Fibroblast of skin of abdomen (primary cell): ENCODE results near the gene SMTNL2.
A peak's percentile ranks its signal among the peaks of the same experiment; 100 is the strongest.
"Not testable (repeated sequence)": the region's sequence is repeated elsewhere in the genome, so short reads cannot be mapped to it uniquely, and the experiment has no call there.

Source experiments
- DNase-seq: peaks from one replicate; pipeline ENCODE4 v3.0.0-alpha.2; 2013

The SMTNL2 gene

DNA sequence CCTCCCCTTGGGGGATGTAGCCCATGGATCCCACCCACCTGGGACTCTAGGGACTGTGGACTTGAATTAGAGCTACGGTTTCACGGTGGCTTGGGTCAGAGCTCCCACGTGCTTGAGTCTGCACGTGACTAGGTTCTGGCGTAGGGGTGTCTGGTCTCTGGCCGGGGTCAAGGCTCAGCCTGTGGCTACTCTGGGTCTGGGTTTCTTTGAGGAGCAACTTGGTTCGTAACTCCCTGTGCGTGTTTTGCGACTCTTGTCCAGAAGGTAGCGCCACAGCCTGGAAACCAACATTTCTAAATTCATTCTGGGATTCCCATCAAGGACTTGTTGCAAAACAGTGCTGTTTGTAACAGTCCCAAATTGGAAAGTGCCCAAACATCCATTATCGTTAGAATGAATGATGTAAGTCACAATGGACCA is 23.5 kb upstream of the SMTNL2 start:
- no peak for DNase-seq

DNA sequence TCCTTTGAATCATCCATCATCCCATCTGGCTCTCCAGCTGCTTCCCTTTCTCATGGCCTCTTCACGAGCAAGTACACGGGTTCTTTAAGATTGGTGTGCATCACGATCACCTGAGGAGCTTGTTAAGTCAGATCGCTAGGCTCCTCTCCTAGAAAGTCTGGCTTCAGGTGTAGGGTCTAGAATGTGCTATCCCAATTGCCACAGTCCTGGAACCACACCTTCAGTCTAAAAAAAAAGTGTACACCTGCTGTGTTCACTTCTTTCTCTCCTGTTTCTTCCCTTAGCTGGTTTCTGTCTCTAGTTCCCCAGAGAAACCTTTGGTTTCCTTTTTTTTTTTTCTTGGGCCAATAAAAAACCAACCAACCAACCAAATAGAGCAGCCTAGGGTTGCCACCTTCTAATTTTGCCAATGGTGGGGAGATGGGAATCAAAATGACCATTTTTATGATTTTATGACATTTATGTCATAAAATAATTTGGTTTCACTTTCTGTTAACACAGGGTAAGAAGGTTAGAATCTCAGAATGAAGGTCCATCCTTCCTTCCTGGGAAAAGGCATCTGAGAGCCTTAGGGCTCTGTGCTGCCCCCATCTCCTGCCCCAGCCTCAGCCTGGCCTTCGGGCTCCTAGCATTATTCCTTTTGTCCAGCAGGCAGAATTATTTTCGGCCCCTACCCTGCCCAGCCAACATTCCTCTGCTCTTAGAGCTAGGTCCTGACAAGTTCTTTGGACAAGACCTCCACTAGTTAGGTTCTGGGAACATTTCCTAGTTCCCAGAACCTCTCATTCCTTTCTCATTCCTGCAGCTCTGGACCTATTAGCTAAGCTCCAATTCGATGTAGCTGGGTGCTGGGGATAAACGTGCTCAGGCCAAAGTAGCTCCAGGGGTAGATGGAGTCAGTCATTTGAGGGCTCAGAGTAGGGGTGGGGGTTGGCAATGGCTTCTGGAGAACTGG is 22.0 kb upstream of the SMTNL2 start:
- DNase-seq = no peak

DNA sequence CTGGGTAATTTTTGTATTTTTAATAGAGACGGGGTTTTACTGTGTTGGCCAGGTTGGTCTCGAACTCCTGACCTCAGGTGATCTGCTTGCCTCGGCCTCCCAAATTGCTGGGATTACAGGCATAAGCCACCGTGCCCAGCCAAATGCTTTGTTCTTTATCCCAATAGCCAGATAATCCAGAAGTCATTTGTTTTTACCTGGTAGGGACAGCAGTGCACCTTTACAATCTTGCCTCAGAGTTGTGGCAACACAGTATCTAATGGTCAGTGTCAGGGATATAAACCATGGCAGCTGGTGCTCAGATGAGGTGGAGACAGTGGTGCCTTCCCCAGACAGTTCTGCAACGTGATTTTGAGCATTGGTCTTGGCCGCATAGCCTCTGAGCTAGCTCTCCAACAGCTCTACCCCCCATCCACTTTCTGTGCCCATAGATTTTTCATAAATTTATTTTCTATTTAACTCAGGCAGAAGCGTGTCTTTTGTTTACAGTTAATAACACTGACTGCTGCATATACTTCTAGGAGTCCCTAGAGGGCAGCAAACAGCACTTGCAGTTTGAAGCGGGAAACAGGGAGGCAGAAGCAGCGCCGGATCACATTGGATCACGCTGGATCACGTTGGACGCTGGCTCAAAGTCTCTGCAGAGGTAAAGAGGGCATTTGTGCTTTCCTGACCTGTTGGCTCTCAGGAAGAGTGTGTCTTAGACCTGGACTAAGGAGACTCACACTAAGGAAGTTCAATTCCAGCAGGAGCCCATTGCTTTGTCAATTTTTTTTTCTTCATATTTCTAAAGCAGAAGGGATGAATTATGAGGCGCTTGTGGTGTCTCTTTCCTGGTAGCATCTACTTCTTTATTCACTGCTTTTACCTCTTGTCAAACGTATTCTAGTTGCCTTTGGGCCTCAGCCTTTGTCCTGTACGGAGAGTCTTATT is 18.9 kb upstream of the SMTNL2 start:
- DNase-seq = peak; percentile 68

DNA sequence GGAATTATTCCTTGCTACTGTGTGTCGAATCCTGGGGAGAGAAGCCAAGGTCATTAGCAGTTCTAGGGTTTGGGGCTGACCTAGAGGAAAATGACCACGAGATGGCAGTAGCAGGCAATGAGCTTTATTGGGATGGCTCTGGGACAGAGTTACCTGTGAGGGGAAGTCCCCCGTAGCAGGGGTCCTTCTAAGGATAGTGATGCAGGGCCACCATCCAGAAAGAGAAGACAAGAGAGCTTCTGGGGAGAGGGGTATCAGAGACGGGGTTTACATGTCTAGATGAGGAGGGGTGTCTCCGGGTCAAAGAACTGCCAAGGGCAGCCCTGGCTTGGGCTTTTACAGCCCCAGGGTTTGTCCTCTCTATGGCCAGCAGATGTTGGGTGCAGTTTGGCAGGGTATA is 17.5 kb upstream of the SMTNL2 start:
- DNase-seq = peak; percentile 39

DNA sequence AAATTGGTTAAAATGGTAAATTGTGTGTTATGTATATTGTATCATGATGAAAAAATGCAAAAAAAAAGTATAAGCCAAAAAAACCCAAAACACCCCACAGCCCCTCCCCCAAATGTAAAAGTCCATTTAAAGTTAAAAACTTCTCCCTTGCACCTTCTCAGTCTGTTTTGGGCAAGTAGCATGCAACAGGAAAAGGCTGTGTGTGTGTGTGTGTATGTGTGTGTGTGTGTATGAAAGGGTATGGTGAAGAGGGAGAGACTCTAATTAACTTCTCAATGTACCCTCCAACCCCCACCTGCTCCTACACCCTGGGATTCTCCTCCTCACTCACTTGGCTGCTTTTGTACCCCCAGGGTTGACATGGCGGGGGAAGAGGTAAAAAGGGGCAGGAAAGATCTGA is 14.7 kb upstream of the SMTNL2 start:
- no peak for DNase-seq

DNA sequence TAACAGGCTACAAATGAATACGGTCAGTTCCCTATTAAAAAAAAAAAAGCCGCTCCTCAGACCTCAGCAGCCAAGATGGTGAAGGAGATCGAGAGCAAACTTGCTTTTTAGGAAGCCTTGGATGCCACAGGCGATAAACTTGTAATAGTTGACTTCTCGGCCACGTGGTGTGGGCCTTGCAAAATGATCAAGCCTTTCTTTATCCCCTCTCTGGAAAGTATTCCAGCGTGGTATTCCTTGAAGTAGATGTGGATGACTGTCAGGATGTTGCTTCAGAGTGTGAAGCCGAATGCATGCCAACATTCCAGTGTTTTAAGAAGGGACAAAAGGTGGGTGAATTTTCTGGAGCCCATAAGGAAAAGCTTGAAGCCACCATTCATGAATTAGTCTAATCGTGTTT is 12.2 kb upstream of the SMTNL2 start:
- no peak for DNase-seq

DNA sequence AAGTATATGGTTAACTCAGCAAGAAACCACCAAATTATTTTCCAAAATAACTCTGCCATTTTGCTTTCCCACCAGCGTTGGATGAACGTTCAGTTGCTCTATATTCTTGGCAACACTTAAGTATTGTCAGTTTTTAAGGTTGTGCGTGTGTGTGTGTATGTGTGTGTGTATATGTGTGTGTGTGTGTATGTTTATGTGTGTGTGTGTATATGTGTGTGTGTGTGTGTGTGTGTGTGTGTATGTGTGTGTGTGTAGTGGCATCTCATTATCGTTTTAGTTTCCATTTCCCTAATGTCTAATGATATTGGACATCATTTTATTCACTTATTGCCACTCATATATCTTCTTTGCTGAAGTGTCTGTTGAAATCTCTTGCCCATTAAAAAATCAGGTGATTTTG is 11.2 kb upstream of the SMTNL2 start:
- DNase-seq = no peak

DNA sequence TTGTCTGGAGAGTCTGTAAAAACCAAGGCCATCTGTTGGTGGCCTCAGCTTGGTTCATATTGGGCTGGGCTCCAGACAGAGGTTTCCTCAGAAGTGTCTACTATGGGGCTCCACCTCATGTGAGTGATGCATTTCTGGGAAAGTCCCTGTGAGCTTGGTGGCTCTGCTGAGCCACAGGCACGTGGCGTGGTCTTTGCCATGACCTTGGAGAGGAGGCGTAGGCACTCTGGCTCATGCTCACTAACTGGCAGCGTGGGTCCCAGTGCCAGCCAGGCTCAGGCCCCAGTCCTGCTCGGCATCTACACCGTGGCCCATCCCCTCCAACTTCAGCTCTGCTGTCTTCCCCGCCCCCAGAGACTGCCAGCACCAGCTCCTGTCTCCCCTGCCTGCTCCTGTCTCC is 10.7 kb upstream of the SMTNL2 start:
- DNase-seq = no peak

DNA sequence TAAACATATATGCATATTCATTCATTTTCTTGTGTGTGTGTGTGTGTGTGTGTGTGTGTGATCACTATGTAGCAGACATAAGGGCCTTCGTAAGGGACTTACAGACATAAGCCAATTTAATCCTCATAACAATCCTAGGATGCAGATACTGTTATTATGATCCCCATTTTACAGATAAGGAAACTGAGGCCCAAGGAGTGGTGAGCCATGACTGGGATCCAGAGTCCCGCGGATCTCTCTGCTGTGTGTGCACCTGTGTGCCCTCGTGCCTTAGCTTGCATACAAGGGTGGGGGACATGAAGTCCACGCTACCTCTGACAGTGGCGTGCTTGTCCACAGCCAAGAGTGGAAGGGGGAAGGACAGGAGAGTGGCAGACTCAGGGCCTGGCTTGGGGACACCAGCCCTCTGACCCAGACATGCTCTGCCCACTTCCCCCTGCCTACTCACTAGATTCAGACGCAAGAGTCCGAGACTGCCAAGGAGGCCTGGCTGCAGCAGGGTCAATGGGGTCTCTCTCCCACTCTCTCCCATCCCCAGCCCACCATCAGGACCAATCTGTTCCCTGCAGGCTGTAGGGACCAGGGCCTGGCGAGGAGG is 9.8 kb upstream of the SMTNL2 start:
- no peak for DNase-seq

DNA sequence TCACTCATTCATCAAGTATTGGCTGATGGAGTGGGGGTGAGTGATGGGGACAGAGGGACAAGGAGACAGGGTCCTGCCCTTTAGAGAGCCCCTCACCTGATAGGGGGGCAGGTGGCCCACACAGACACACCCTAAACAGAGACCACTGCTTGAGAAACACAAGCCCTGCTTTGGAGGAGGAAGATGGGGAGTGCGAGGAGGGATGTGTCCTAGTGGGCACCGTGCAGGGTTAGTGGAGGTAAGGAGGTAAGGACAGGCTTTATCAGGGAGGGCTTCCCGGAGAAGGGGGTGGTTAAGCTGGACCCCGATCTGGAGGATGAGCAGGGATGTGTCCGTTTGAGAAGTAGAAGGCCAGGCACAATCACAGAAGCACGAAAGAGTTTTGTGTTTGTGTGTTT is 8.2 kb upstream of the SMTNL2 start:
- no peak for DNase-seq

DNA sequence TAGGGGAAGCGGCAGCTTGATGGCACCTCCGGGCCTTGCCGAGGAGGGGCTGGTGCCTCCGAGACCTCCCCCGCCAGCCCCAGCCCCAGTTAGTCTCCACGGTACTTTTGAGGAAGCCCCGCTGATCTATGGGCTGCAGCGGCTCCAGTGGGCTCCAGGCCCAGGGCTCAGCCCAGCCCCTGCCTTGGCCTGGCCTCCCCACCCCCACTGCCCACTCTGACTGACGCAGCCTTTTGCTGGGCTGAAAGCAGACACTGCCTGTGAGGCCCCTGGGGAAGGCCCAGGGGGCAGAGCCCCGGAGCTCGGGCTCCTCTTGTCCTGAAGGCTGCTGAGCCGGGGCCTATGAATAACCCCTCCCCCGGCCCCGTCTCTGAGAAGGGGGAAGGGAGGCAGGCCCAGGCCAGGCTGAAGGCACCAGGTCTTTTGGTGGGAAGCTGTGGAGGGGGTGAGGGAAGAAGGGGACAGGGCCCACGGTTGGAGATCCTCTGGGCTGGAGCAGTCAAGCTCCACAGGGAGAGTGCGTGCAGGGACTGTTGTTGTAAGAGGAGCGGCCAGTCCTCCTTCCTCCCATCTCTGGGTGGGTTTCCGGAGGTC is 7.5 kb upstream of the SMTNL2 start:
- DNase-seq = no peak

DNA sequence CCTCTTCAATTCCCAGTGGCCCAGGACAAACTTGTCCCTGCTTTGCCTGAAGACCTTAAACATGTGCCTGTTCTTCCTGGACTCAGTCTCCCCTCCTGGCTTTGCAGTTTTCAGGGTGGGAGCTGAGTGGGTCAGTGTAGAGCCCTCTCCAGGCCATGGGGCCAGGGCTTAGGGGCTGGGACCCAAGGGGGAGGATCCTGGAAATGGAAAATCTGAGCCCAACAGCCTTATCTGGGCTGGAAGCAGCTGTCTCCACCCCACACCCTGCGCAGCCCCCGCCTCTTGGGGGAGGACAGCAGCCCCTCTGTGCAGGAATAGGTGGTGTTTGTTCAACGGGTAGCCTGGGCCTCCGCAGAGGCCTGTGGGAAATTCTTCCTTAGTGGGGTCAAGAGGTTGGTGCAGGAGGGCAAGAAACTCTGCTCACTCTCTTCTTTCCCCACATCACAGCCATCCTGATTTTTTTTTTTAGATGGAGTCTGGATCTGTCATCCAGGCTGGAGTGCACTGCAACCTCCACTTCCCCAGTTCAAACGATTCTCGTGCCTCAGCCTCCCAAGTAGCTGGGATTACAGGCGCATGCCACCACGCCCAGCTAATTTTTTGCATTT is 6.8 kb upstream of the SMTNL2 start:
- no peak for DNase-seq

DNA sequence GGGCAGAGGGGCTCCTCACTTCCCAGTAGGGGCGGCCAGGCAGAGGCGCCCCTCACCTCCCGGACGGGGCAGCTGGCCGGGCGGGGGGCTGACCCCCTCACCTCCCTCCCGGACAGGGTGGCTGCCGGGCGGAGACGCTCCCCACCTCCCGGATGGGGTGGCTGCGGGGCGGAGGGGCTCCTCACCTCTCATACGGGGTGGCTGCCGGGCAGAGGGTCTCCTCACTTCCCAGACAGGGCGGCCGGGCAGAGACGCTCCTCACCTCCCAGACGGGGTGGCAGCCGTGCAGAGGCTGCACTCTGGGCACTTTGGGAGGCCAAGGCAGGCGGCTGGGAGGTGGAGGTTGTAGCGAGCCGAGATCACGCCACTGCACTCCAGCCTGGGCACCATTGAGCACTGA is 6.0 kb upstream of the SMTNL2 start:
- not testable (repeated sequence) for DNase-seq

DNA sequence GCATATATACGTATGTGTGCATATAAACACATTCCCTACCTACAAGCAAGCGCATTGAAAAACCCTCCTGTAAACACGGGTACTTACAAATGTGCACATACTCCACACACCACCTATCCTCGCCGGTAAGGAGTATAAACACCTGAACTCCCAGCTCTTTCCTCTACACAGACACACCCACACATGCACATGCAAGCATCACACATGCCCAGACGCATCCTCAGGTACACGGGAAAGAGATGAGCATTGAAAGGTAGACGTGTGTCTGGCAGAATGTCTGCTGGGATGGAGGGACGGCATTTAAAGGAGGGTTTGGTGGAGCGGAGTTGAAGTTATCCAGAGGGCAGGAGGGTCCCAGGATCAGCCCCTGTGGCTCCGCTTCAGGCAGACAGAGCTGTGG is 4.7 kb upstream of the SMTNL2 start:
- no peak for DNase-seq

DNA sequence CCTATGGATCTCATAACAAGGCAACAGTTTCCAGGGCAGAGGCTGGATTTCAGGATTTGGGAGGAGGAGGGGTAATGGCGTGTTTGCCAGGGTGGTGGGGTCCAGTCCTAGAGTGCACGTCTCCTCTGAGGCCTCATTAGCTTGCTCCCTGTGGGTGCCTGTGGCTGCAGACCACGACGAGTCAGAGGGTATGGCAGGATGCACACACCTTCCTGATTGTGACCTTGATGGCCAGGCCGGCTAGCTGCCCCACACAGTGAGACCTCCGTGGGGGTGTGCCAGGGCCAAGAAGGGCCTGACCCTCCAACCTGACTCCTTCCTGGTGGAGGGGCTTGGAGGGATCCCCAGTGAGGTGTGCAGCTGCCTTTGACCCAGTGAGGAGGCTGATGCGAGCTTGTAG is 4.0 kb upstream of the SMTNL2 start:
- DNase-seq = no peak

DNA sequence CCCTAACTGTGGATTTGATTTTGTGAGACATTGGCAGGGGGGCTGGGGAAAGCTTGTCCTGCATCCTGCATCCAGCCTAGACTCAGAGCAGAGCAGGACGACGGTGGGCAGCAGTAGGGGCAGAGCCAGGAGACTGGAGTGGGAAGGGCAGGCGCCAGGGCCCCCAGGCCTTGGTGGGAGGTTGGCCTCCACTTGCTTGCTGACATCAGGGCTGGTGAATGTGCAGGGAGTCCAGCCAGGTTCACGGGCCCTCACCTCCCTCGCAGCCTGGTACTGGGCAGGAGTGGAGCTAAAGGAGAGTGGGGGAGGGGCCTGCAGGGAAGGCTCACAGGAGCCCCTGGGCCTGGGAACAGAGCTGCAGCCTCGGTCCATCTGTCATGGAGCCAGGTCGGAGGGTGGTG is 2.2 kb upstream of the SMTNL2 start:
- DNase-seq = no peak

DNA sequence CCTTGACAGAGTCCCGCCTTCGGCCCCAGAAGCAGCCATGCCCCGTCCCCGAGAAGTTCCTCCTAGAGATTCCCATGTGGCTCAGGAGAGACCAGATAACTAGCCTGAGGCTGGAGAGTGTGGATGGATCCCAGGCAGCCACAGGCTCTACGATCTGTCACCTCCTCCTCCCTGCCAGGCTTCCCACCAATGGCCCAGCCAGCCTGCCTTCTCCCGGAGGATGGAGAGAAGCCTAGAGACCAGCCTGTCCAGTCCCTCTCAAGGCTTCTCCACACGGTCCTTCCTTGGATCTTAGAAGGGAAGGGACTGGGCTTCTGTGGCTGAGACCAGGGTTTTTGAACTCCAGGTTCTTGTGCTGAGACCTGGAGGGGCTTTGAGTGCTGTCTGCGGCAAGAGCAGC is 1.6 kb upstream of the SMTNL2 start:
- no peak for DNase-seq

DNA sequence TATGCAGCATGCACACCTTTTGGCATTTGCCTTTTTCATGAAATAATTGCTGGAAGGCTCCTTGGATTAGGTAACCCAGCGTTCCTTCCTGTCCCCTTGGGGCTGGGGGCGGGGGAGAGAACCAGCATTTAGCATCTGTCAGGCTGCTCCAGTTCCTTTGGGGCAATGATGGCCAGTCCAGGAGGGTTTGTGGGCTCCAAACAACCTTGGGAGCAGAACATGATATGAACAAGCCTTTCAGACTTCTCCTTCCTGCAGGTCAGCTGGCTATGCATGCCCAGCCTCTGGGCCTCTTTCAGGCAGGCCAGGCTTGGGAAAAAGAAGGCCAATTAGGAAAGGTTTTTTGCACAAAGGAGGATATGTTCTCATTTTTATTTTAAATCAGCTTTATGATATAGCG is 1.1 kb upstream of the SMTNL2 start:
- no peak for DNase-seq

DNA sequence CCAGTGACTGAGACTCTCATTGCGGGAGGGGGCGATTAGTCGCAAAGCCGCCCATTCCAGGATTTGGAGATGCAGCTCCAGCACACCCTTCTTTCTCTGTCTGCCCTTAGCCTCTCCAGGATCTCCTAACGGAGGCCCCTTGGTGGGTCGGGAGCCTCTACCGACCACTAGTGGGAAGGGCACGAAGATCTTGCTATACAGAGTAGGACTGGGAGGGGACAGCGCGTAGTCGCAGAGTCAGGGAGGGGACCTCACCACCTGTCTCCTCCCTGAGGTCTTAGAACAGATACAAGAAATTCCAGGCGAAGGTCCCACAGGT is 588 bp upstream of the SMTNL2 start:
- no peak for DNase-seq

DNA sequence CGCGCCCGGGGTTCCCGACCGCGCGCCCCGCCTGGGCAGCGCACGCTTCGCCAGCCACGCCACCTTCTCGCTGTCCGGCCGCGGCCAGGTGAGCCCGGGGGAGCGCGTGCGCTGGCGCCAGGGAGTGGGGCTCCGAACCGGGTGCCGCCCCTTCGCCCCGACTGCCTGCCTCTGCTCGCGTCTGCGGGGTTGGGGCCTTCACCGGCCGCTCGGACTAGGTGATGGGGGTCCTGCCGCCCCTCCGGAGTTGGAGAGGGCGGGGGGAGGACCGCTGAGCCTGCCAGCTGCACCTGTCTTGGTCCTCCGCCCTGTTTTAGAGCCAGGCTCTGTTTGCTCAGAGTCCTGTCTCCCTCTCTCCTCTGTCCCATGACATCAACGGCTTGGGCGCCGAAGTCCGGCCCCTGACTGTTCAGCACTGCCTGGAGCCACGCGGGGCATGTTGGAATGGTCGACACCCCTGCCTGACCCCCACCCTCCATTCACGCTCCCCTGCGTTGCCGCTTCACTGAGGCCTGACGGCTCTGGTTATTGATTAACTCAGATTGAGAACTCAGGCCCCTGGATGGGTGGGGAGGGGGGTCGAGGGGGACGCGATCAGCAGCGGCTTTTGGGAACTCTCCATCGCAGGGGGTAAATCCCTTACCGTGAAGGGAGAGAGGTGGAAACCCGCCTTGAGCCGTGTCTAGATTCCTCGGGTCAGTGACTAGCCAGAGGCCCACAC is 748 bp downstream of the SMTNL2 start:
- DNase-seq = no peak

DNA sequence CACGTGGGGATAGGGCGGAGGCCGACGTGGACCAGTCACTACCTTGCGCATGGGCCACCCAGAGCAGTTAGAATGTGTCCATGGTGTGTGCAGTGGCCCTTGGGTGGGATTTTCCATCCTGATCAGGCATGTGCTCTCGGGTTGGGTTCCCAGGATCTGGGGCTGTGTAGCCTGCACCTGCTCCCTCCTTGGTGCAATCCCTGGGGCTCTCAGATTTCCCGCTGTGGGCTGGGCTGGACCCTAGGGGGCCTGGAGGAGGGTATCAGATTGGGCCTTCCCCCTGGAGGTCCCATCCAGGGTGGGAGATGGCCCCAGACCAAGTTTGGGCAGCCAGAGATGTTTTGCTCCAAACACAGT is 1.3 kb downstream of the SMTNL2 start:
- DNase-seq = no peak

DNA sequence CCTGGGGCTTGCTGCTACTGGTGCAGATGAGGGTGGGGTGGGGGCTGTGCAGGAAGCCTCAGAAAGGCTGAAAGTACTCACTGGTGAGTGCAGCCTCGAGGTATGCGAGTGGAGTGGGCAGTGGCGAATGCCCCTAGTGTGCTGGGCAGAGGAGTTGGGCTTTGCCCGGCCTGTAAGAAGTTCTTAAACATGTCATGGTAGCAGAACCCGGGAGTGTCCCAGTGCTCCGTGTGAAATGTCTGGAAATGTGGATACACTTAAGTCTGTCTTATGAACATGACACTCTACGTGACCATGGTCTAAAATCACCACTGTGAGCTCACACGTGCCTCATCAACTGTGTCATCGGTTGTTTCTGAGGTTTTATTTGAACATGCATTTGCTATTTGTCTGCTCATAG is 1.7 kb downstream of the SMTNL2 start:
- no peak for DNase-seq
